Measurements from ENCODE around the gene RPTOR.

The RPTOR gene

DNA sequence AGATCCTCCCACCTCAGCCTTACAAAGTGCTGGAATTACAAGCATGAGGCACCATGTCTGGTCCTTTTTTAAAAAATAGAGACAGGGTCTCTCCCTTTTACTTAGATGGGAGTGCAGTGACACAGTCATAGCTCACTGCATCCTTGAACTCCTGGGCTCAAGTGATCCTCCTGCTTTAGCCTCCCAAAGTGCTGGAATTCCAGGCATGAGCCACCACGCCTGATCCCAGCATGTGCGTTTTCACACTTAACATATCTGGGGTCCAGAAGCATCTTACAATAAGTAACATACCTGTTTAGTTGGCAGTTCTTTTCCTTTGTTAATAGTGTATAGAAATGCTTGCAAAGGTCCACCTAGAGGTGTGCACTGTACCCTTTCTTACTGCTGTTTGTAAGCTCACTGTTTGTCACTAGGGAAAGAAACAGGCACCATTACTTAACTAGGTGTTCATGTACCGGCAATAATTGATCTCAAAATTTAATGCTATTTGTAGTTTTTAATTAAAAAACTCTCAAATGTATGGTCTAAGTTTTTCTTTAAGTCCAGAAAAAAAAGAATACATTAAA is 221.7 kb downstream of the RPTOR start:
- DNase-seq (ENCODE audit: low read depth): no peak

DNA sequence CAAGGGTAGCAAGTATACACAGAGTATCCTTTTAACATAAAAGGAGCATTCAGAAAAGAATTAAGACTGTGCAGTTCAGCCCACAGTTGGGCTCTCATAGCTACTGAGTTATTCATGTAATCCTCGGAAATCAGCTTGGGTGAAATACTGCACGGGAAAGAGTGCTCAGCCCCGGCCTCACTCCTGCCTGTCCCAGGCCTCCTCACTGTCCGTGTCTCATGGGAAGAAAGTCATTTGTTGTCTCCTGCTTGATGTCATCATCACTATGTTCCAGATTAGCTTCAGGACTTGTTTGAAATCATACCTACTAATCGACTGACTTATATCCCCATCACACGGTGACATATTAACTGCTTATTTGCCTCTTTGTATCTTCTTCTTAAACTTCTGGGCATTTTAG is 223.8 kb downstream of the RPTOR start:
- DNase-seq (ENCODE audit: low read depth): no peak

GRCh38 chr17:80768936-80769335 is 224.3 kb downstream of the RPTOR start:
- DNase-seq (ENCODE audit: low read depth): no peak

DNA sequence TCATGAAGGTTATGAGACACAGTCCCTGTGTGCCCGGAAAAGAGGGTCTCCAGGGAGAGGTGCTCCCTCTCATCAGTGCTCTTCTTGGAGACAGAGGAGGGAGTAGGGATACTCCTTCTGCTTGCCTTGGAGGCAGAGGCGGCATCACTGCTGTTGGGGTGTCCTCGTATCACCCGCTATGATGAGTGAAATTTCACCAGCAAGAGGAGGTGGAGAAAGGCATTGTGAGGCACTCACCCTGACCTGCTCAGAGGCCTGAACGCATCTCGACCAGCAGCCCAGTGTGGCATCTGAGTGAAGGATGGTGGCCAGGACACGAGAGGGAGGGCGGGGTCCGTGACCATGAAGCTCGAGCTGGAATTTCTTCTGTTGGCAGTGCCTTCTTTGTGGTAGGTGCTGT is 224.9 kb downstream of the RPTOR start:
- DNase-seq (ENCODE audit: low read depth): no peak

- DNase-seq (ENCODE audit: low read depth): no peak
Measured at GRCh38 chr17:80769936-80770625, 225.4 kb downstream of the RPTOR start.

DNA sequence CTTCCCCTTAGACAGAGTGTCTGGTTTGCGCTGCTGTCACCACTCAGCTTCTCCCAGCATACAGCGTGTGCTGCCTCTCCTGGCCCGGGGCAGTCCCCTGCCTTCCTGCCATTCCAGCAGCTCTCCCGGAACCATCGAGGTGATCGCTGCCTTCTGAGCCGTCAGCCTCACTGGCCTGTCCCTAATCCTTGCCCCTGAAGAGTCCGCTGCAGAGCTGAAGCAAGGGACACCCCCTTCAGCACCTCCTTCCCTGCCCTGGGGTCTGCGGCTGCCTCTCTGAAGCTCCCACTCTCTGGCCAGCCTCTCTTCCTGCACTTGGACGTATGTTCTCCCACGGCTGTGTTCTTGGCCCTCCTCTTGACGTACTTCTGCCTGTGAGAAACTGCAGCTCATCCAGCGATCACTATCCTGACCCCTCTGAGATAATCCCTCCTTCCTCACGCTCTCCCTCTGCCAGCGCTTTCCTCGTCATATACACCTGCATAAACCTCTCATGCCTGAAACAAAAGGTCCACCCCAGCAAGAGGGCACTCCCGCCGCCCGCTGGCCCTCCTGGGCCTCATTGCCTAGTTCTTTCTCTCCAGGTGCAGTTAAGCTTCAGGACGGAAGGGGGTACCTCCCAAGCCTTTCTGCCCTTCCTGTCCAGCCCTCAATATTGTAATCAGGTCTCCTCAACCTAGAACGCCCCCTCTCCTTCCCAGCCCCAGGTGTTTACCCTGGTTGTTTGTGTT is 226.4 kb downstream of the RPTOR start:
- DNase-seq (ENCODE audit: low read depth): no peak

DNA sequence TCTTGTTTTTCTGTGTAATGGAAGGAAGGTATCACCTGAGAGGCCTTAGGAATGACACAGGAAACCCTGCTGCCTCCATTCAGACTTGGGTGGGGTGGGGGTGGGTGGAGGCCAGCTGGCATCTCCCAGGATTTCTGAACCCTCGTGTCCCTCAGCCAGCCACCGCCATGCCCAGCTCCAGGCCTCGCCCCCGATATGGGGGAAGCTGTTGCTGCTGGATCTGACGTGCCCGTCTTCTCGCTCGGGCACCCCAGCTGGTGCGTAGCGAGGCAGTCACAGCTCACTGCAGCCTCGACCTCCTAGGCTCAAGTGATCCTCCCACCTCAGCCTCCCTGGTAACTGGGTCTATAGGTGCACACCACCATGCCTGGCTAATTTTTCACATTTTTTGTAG is 227.0 kb downstream of the RPTOR start:
- no peak for DNase-seq (ENCODE audit: low read depth)

- DNase-seq (ENCODE audit: low read depth): no peak
Measured at GRCh38 chr17:80772906-80773242, 228.2 kb downstream of the RPTOR start.

DNA sequence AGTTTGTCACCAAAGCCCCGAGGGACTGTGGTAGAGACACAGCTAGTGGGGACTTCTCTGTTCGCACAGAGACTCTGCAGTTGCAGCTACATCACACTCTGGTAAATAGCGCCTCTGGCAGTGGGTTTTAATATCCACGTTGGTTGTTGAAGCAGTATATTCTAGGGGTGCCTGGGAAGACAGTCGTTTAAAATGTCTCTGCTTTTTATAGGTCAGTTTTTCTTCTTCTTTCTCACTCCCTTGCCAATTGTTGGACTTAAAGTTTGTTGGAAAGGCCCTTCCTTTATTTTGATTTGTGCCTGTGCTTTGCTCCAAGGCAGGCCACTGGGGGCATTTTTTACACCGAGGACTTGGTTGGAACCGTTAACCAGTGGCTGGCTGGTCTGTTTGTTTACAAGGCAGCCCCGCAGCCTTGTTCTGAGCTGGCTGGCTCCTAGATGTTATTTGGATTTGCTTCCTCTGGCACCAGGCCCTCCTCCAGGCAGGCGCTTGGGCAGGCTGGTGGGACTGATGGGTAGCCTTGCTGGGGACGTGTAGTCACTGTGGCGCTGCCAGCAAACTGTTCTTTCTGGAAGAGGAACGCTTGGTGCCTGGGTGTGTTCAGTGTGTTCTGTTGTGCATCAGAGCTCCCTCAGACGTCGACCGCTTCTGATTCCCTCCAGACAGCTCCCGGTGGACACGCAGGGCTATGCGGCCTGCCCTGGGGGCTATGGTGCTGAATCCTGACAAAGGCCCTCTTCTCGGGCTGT is 228.8 kb downstream of the RPTOR start:
- DNase-seq (ENCODE audit: low read depth): no peak

DNA sequence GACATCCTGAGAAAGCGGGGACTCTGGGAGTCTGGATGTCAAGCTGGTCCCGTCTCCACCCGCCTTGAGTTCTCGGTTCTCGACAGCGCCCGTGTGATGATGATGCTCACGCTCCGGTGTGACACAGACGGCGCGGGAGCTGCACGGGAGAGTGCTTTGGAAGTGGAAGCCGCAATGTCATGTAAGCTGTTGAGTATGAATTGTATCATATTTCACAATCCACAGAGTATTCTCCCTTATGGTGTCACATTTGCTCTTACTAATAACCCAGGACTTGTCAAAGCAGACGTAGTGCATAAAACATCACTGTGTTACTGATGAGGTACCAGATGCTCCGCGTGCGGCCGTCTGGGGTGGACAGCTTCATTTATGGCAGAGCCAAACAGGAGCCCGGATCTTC is 229.5 kb downstream of the RPTOR start:
- DNase-seq (ENCODE audit: low read depth): no peak

DNA sequence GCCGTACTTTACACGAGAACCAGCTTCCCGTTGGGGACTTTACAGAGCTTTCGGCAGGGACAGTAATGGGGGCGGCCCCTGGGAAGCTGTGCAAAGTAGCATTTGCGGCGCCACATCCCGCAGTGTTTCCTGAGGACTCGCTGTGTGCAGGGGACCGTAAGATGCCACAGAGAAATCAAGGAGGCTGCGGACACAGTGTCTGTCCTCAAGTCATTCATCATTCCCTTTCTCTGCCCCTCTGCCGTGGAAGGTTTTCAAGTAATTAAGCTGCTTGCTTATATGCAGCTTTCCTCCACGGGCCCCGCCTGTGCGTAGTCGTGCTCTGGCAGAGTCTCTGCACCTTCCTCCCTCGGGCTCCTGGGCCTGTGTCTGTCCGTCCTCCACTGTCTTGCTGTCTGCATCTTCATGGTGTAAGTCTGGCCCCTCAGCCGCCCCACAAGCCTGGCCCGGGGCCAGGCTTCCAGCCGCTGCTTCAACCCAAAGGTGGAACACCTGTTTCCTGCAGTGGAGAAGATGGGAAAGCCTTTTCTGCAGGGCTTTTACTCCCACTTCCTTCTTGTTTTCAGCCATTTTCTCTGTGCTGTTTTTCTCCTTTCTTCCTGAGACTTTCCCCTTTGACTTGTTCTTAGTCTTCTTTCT is 230.1 kb downstream of the RPTOR start:
- no peak for DNase-seq (ENCODE audit: low read depth)

- DNase-seq (ENCODE audit: low read depth): no peak
Measured at GRCh38 chr17:80775863-80776262, 231.2 kb downstream of the RPTOR start.

- no peak for DNase-seq (ENCODE audit: low read depth)
Measured at GRCh38 chr17:80777274-80777673, 232.6 kb downstream of the RPTOR start.

GRCh38 chr17:80778716-80779115 is 234.1 kb downstream of the RPTOR start:
- DNase-seq (ENCODE audit: low read depth): no peak

DNA sequence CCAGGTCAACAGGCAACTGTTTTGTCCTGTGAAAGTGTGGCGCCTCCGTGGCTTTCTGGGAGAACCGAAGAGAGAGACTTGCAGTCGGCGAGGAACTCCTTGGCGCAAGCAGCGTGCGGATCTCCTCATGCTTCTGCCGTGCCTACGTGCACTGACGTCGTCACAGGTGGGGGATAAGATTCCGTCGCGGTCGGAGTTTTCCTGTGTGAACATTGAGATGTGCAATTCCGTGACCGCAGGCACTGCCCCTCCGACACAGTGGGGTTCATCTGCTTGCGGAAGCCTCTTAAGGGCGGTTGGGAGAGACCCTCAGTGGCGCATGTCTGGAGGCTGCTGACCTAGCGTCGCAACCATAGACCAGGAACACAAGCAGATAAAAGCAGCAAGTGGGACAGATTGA is 234.7 kb downstream of the RPTOR start:
- DNase-seq (ENCODE audit: low read depth): no peak

DNA sequence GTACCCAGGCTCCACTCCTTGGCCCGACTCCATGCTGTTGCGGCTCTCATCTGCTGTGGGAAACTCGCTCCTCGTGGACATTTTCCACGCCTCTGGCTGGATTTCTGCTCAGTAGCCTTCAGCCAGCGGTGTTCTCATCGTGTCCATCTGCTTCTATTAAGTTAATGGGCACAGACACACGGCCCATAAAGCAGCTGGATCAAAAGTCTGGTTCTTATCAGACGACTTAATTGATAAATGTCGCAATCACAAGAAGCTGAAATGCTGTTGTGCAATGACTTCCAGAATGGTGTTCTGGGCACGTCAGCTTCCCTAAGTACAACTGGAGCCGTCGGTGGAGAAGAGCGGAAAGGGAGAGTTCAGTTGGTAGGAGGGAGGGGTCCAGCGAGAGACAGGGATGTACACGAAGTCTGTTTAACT is 235.3 kb downstream of the RPTOR start:
- peak; percentile 46 for DNase-seq (ENCODE audit: low read depth)

DNA sequence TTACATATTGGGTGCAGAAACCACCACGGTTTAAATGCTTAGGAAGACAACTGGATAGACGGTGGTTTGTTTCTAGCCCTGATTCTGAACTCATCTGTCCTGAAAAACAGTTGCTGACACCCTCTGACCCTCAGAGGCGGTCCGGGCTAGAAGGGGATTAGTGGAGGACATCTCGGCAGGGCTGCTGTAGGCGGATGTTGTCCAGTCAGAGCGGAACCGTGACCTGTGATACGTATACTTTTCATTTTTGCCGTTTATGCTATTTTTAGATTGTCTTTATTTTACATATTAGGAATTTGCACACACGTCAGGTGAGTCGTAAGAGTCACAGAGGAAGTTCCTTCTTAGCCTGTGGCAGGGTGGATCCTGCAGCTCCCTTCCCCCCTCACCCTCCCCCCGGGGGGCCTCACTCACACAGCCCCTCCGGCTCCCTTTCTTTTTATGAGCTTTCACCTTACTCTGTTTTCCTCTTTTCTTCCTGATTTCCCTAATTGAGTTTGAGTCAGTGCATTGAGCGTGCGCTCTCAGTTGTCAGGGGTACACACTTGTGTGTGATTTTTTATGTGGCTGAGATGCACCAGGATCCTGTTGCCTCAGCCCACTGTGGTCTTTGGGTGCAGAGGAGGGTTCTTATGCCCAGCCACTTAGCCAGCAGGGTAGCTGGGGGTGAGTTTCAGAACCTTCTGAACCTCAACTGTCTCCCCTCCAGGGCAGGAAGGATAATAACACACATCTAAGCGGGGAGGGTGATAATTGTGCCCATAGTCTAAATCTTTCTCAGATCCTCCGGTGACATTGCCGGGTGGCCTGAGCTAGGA is 236.0 kb downstream of the RPTOR start:
- DNase-seq (ENCODE audit: low read depth): no peak

GRCh38 chr17:80781211-80781610 is 236.6 kb downstream of the RPTOR start:
- DNase-seq (ENCODE audit: low read depth): no peak

- no peak for DNase-seq (ENCODE audit: low read depth)
Measured at GRCh38 chr17:80781807-80782277, 237.2 kb downstream of the RPTOR start.

DNA sequence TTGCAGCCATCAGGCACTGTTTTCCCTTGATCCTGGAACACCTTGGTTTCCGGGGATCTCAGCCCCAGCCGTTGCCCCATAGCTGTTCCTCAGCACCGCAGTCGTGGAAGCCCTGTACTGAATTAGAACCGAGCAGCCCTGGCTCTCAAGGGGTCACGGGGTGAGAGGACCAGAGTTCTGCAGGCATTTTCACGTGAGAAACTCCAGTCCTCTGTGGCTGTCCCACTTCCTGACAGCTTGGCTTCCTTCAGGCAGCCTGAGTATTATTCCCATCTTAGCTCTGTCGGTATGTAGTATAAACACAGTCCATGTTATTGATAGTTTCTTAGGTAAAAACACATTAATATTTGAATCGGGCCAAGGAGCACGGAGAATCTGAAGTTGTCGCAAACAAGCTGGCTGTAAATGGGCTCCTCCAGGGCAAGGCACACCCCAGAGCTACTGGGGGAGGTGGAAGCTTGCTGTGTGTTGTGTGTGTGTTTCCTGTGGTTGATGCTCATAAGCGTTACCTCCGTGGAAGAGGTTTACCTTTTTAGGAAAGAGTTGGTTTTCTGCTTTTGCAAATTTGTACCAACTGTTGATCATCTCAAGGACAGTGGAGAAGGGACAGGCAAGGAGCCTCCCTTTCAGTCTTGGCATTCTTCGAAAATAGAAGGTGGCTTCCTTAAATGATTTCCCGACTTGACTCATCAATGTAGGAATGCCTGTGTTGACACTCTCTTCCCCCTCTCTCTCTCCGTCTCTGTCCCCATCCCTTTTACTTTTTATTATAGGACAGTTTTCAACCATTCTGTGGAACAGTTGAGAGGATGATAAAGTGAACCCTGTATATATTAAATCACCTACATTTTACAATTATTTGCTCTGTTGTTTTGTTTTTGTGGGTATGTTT is 238.1 kb downstream of the RPTOR start:
- no peak for DNase-seq (ENCODE audit: low read depth)
